ENCODE data around the gene ZNRF1. TPM values are rescaled to one million over a fixed set of nuclear protein-coding genes. Genes with fewer than 3 reads are reported as not detected.

Gene ZNRF1
- total and polyA plus RNA-seq, 2 of the 13 experiments (the other 11 are each of a cell fraction or from before 2014, with no cell fraction given), result 43.9 to 58.7 TPM

GRCh38 chr16:74984529-74985296 is 14.1 kb upstream of the ZNRF1 start, which contains the start of gene WDR59 (continued):
- TF ChIP-seq ZIK1 (CRISPR knock-in tag; IDR thresholded peaks at IDR 0.05; ENCODE audit: borderline replicate concordance, low read depth), result peak; percentile 28; the same call in 1 of the 2 replicates
- no peak; the same call in 1 of the 2 replicates for TF ChIP-seq ZKSCAN1 (IDR thresholded peaks at IDR 0.05; ENCODE audit: low read length)
- TF ChIP-seq ZNF670 (CRISPR knock-in tag; IDR thresholded peaks at IDR 0.05; ENCODE audit: borderline replicate concordance), result no peak
- no peak for TF ChIP-seq ZBTB1 (CRISPR knock-in tag; IDR thresholded peaks at IDR 0.05; ENCODE audit: borderline replicate concordance)
- TF ChIP-seq JDP2 (CRISPR knock-in tag; IDR thresholded peaks at IDR 0.05; ENCODE audit: borderline replicate concordance), result no peak
- TF ChIP-seq ZNF574 (CRISPR knock-in tag; IDR thresholded peaks at IDR 0.05), result peak; percentile 59
- TF ChIP-seq RNF2 (conservative IDR thresholded peaks at IDR 0.05; ENCODE audit: low read depth), result no peak
- TF ChIP-seq ATF3 (CRISPR knock-in tag; IDR thresholded peaks at IDR 0.05), result peak; percentile 45; the same call in 1 of the 2 replicates
- TF ChIP-seq ZNF704 (CRISPR knock-in tag; IDR thresholded peaks at IDR 0.05; ENCODE audit: borderline replicate concordance), result peak; percentile 34; the same call in 1 of the 2 replicates
- TF ChIP-seq KLF13 (CRISPR knock-in tag; IDR thresholded peaks at IDR 0.05), result no peak
- no peak for TF ChIP-seq HDAC6 (IDR thresholded peaks at IDR 0.05; ENCODE audit: low read depth, low read length)
- TF ChIP-seq IRF9 (CRISPR knock-in tag; IDR thresholded peaks at IDR 0.05; ENCODE audit: borderline replicate concordance), result no peak
- no peak for TF ChIP-seq XBP1 (CRISPR knock-in tag; IDR thresholded peaks at IDR 0.05)
- peak; percentile 36 for TF ChIP-seq ZHX1 (CRISPR knock-in tag; IDR thresholded peaks at IDR 0.05; ENCODE audit: low read depth)
- no peak for TF ChIP-seq PCBP2 (optimal IDR thresholded peaks at IDR 0.05; ENCODE audit: low read depth, low read length, poor library complexity, severe bottlenecking)
- peak; percentile 78; the same call in 1 of the 2 replicates for TF ChIP-seq KLF12 (CRISPR knock-in tag; IDR thresholded peaks at IDR 0.05; ENCODE audit: borderline replicate concordance)
- no peak for TF ChIP-seq ZNF18 (CRISPR knock-in tag; IDR thresholded peaks at IDR 0.05; ENCODE audit: insufficient replicate concordance)

All from HepG2 (cell line).